Mesenchymal stem cell (in vitro differentiated cells and primary cell): ENCODE results near the gene OR13A1.

ENCODE experiments used
- DNase-seq: peaks from one replicate; pipeline ENCODE4 v3.0.0-alpha.2; 2013
- H2AFZ ChIP-seq: one replicate; pipeline ENCODE4 v1.6.1; 2013; ENCODE audit warnings: low read depth, mild to moderate bottlenecking, control low read depth, inconsistent platforms, low read length, moderate library complexity
- H2AK5ac ChIP-seq: 2 replicates; pipeline ENCODE4 v1.6.1; 2013; ENCODE audit warnings: low read length, moderate library complexity, mild to moderate bottlenecking, inconsistent platforms; ENCODE audit not compliant: severe bottlenecking
- H2BK120ac ChIP-seq: one replicate; pipeline ENCODE4 v1.6.1; 2013; ENCODE audit warnings: low read depth, mild to moderate bottlenecking, inconsistent platforms, low read length, moderate library complexity
- H2BK12ac ChIP-seq, 2 experiments: one replicate each; pipeline ENCODE4 v1.6.1; 2013; ENCODE audit warnings: inconsistent platforms in 2 of 2, low read length in 2 of 2, mild to moderate bottlenecking in 2 of 2, moderate library complexity in 2 of 2, control low read depth in 1 of 2
- H2BK15ac ChIP-seq: one replicate; pipeline ENCODE4 v1.6.1; 2013; ENCODE audit warnings: mild to moderate bottlenecking, low read depth, inconsistent platforms; ENCODE audit not compliant: poor library complexity, severe bottlenecking
- H2BK5ac ChIP-seq: 2 replicates; pipeline ENCODE4 v1.6.1; 2013; ENCODE audit warnings: low read depth, mild to moderate bottlenecking, low read length, control low read depth, inconsistent platforms; ENCODE audit not compliant: poor library complexity, severe bottlenecking
- H3K14ac ChIP-seq, 2 experiments: one replicate each; pipeline ENCODE4 v1.6.1; 2013; ENCODE audit warnings: inconsistent platforms in 2 of 2, low read length in 2 of 2, control low read depth in 1 of 2, mild to moderate bottlenecking in 1 of 2, moderate library complexity in 1 of 2
- H3K18ac ChIP-seq, 2 experiments: one replicate each; pipeline ENCODE4 v1.6.1; 2013; ENCODE audit warnings: inconsistent platforms in 2 of 2, low read length in 2 of 2, control low read depth in 1 of 2, low read depth in 1 of 2, mild to moderate bottlenecking in 1 of 2
- H3K23ac ChIP-seq, 2 experiments: one replicate each; pipeline ENCODE4 v1.6.1; 2013; ENCODE audit warnings: inconsistent platforms in 2 of 2, low read length in 2 of 2, mild to moderate bottlenecking in 2 of 2, moderate library complexity in 2 of 2, control low read depth in 1 of 2
- H3K27ac ChIP-seq: 2 replicates; pipeline ENCODE4 v1.5.1; 2013; ENCODE audit warnings: mild to moderate bottlenecking, moderate library complexity, low read length, control low read depth, inconsistent platforms; ENCODE audit not compliant: poor library complexity, severe bottlenecking
- H3K27me3 ChIP-seq, 2 experiments: 2 replicates each; pipeline versions ENCODE4 v1.6.1 to v1.7.0; 2013; ENCODE audit warnings: low read length in 2 of 2, mild to moderate bottlenecking in 2 of 2, moderate library complexity in 2 of 2, control low read depth in 1 of 2, inconsistent platforms in 1 of 2; ENCODE audit not compliant: control insufficient read depth in 1 of 2, insufficient read depth in 1 of 2
- H3K36me3 ChIP-seq, 2 experiments: 2 replicates each; pipeline versions ENCODE4 v1.6.1 to v1.7.0; 2013; ENCODE audit warnings: low read length in 2 of 2, control low read depth in 1 of 2, inconsistent platforms in 1 of 2, low read depth in 1 of 2, mild to moderate bottlenecking in 1 of 2; ENCODE audit not compliant: insufficient read depth in 2 of 2, control insufficient read depth in 1 of 2
- H3K4ac ChIP-seq, 2 experiments: one replicate each; pipeline ENCODE4 v1.6.1; 2013; ENCODE audit warnings: inconsistent platforms in 2 of 2, low read length in 2 of 2, mild to moderate bottlenecking in 2 of 2, moderate library complexity in 2 of 2, control low read depth in 1 of 2, low read depth in 1 of 2
- H3K4me1 ChIP-seq: 2 replicates; pipeline ENCODE4 v1.6.1; 2013; ENCODE audit warnings: low read depth, low read length, control low read depth; ENCODE audit not compliant: control insufficient read depth, insufficient read depth
- H3K4me2 ChIP-seq: 2 replicates; pipeline ENCODE4 v1.6.1; 2013; ENCODE audit warnings: low read length, mild to moderate bottlenecking, inconsistent platforms; ENCODE audit not compliant: poor library complexity, severe bottlenecking
- H3K4me3 ChIP-seq, 2 experiments: 2 replicates each; pipeline versions ENCODE4 v1.5.1 to v1.7.0; 2013; ENCODE audit warnings: low read length in 2 of 2, mild to moderate bottlenecking in 2 of 2, control low read depth in 1 of 2, low read depth in 1 of 2; ENCODE audit not compliant: insufficient read depth in 1 of 2
- H3K79me1 ChIP-seq: replicated peaks from 2 replicates; pipeline ENCODE4 v1.6.1; 2013; ENCODE audit warnings: mild to moderate bottlenecking, control low read depth, low read length, inconsistent platforms; ENCODE audit not compliant: poor library complexity, severe bottlenecking
- H3K9ac ChIP-seq: 2 replicates; pipeline ENCODE4 v1.7.0; 2013; ENCODE audit warnings: mild to moderate bottlenecking, low read length, moderate library complexity
- H3K9me3 ChIP-seq: 2 replicates; pipeline ENCODE4 v1.7.0; 2013; ENCODE audit warnings: mild to moderate bottlenecking, low read length; ENCODE audit not compliant: control insufficient read depth
- H4K8ac ChIP-seq: one replicate; pipeline ENCODE4 v1.6.1; 2013; ENCODE audit warnings: inconsistent platforms, mild to moderate bottlenecking, low read length, moderate library complexity
- H4K91ac ChIP-seq: one replicate; pipeline ENCODE4 v1.6.1; 2013; ENCODE audit warnings: mild to moderate bottlenecking, low read length, inconsistent platforms
- WGBS: methylation state at CpG from one replicate; pipeline ENCODE4 v1.1.7; 2013; ENCODE audit warnings: mixed read lengths; 5-methylcytosine and 5-hydroxymethylcytosine counted together

OR13A1 gene

DNA sequence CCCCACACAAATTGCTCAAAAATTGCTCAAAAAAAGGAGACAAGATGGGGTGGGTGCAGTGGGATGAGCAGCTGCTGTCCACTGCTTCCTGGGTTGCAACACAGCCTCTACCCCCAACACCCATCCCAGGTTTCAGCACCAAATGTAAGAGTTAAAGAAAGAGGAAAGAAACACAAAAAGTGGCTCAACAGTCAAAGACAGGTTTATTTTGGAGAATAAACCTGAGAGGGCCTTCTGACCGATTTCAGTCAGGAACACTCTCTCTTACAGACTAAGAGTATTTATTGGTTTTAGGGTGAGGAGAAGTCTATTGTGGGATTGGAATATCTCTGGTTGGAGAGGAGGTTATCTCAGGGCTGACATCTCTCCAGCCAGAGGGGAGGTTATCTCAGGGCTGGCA is 28.4 kb downstream of the OR13A1 start:
- H2BK5ac ChIP-seq, result no peak overlapping the region
- H3K27me3 ChIP-seq, result peaks cover 0 to 8% of the 10 kb centered on the region in 2 experiments
- H3K18ac ChIP-seq, result no peak overlapping the region
- no peak overlapping the region for H4K91ac ChIP-seq
- H3K79me1 ChIP-seq, result no peaks in the 10 kb centered on the region
- H4K8ac ChIP-seq, result no peak overlapping the region
- H3K9me3 ChIP-seq, result no peaks in the 10 kb centered on the region
- H2BK120ac ChIP-seq, result no peak overlapping the region
- no peak overlapping the region for H3K4me2 ChIP-seq
- H3K27ac ChIP-seq, result no peak overlapping the region
- no peak for DNase-seq
- no peak overlapping the region for H2BK12ac ChIP-seq
- no peak overlapping the region for H3K9ac ChIP-seq
- H3K4me3 ChIP-seq, result no peak overlapping the region
- no peak overlapping the region for H3K4ac ChIP-seq
- no peaks in the 10 kb centered on the region for H3K36me3 ChIP-seq
- H2BK15ac ChIP-seq, result no peak overlapping the region
- no peaks in the 10 kb centered on the region for H3K4me1 ChIP-seq
- WGBS, result no CpG with 5 or more reads among the region's 1 CpG
- H3K23ac ChIP-seq, result no peak overlapping the region
- H2AK5ac ChIP-seq, result no peak overlapping the region
- H3K14ac ChIP-seq, result no peak overlapping the region
- H2AFZ ChIP-seq, result no peak overlapping the region

GRCh38 chr10:45282061-45282460 is 33.3 kb downstream of the OR13A1 start:
- no peaks in the 10 kb centered on the region for H3K79me1 ChIP-seq
- H3K27ac ChIP-seq, result no peak overlapping the region
- H4K91ac ChIP-seq, result no peak overlapping the region
- no peak overlapping the region for H3K4me2 ChIP-seq
- no peak overlapping the region for H3K4me3 ChIP-seq
- no peaks in the 10 kb centered on the region for H3K4me1 ChIP-seq
- no peak overlapping the region for H3K23ac ChIP-seq
- no peak overlapping the region for H2BK120ac ChIP-seq
- WGBS, result 73% methylated on average over 3 of the region's 4 CpGs
- peaks cover 15 to 26% of the 10 kb centered on the region in 2 experiments for H3K27me3 ChIP-seq
- no peaks in the 10 kb centered on the region for H3K9me3 ChIP-seq
- H2BK5ac ChIP-seq, result no peak overlapping the region
- no peak overlapping the region for H3K9ac ChIP-seq
- no peak overlapping the region for H3K14ac ChIP-seq
- no peak overlapping the region for H2BK15ac ChIP-seq
- no peak overlapping the region for H3K4ac ChIP-seq
- no peak overlapping the region for H2AK5ac ChIP-seq
- H2AFZ ChIP-seq, result no peak overlapping the region
- no peak for DNase-seq
- no peak overlapping the region for H3K18ac ChIP-seq
- no peak overlapping the region for H4K8ac ChIP-seq
- no peak overlapping the region for H2BK12ac ChIP-seq
- no peaks in the 10 kb centered on the region for H3K36me3 ChIP-seq

DNA sequence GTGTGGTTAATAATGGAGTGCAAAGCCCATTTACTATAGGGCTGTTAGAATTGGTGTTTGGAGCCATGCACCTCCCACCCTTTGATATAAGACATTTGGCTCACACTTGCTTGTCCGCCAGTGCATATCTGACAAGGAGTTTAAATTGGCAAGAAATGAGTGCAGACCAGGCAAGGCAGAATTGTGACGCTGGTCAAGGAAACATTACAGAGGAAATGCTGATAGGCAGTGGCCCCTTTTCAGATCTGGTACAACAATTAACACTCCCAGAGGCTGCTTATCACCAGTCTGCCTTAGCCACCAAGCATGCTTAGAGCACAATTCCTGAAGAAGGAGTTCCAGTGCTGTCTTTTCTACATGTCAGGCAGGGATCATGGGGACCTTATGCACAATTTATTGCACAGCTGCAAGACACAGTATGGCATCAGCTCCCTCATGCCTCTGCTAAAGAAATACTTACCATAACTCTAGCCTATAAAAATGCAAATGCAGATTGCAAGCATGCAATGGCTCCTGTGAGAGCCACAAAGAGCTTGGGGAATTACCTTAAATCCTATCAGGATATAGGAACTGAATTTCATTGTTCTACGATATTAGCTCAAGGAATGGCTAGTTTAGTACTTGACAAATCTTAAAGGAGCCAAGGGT is 35.2 kb downstream of the OR13A1 start:
- H3K36me3 ChIP-seq, result no peaks in the 10 kb centered on the region
- no peak overlapping the region for H2AFZ ChIP-seq
- no peak overlapping the region for H4K91ac ChIP-seq
- no peaks in the 10 kb centered on the region for H3K4me1 ChIP-seq
- H3K4me2 ChIP-seq, result no peak overlapping the region
- H2AK5ac ChIP-seq, result no peak overlapping the region
- H4K8ac ChIP-seq, result no peak overlapping the region
- H3K4ac ChIP-seq, result no peak overlapping the region
- no peak overlapping the region for H3K9ac ChIP-seq
- H2BK5ac ChIP-seq, result no peak overlapping the region
- no peaks in the 10 kb centered on the region for H3K9me3 ChIP-seq
- WGBS, result 50% methylated on average over 3 of the region's 3 CpGs
- H2BK15ac ChIP-seq, result no peak overlapping the region
- H2BK12ac ChIP-seq, result no peak overlapping the region
- peaks cover 15 to 26% of the 10 kb centered on the region in 2 experiments for H3K27me3 ChIP-seq
- no peak overlapping the region for H3K18ac ChIP-seq
- no peak overlapping the region for H3K14ac ChIP-seq
- no peaks in the 10 kb centered on the region for H3K79me1 ChIP-seq
- H3K23ac ChIP-seq, result no peak overlapping the region
- no peak overlapping the region for H3K4me3 ChIP-seq
- DNase-seq, result no peak
- no peak overlapping the region for H2BK120ac ChIP-seq
- no peak overlapping the region for H3K27ac ChIP-seq

GRCh38 chr10:45279682-45280081 is 35.7 kb downstream of the OR13A1 start:
- no peak overlapping the region for H4K91ac ChIP-seq
- H3K14ac ChIP-seq, result no peak overlapping the region
- no peak overlapping the region for H3K18ac ChIP-seq
- no peak overlapping the region for H4K8ac ChIP-seq
- no peak overlapping the region for H3K27ac ChIP-seq
- no peak overlapping the region for H3K23ac ChIP-seq
- H3K4me1 ChIP-seq, result no peaks in the 10 kb centered on the region
- H2BK12ac ChIP-seq, result no peak overlapping the region
- H2AFZ ChIP-seq, result no peak overlapping the region
- no peak overlapping the region for H2BK15ac ChIP-seq
- H3K79me1 ChIP-seq, result no peaks in the 10 kb centered on the region
- peaks cover 15 to 26% of the 10 kb centered on the region in 2 experiments for H3K27me3 ChIP-seq
- no peak overlapping the region for H3K4ac ChIP-seq
- H3K9ac ChIP-seq, result no peak overlapping the region
- DNase-seq, result no peak
- H3K4me3 ChIP-seq, result no peak overlapping the region
- H3K9me3 ChIP-seq, result no peaks in the 10 kb centered on the region
- no peaks in the 10 kb centered on the region for H3K36me3 ChIP-seq
- no CpG with 5 or more reads among the region's 1 CpG for WGBS
- no peak overlapping the region for H3K4me2 ChIP-seq
- no peak overlapping the region for H2BK5ac ChIP-seq
- no peak overlapping the region for H2AK5ac ChIP-seq
- H2BK120ac ChIP-seq, result no peak overlapping the region
